ENCODE measurements around the gene BCL2L13. TPM values are rescaled to one million over a fixed set of nuclear protein-coding genes. Genes with fewer than 3 reads are reported as not detected.
"Not testable (repeated sequence)": the region's sequence is repeated elsewhere in the genome, so short reads cannot be mapped to it uniquely, and the experiment has no call there.

Gene BCL2L13
- total RNA-seq, 1 donor from 2014 or later: 30.9 TPM

- intact Hi-C loops (cut with micrococcal nuclease): no loop called here
Measured at GRCh38 chr22:17692841-17693240, 54.3 kb downstream of the BCL2L13 start.

DNA sequence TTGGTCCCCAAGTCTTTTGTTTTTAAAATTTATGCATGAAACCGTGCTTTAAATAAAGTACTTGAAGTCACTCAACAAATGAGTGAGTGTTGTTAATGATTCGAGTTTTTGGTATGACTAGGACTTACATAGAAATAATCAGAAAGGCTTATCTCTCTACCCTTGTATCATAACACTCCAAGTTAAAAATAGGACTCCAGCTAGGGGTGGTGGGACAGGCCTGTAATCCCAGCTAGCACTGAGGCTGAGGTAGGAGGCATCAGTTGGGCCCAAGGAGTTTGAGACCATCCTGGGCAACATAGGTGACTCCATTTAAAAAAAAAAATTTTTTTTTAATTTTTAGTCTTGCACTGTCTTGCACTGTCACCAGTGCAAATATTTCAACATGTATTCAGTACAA lies 55.6 kb downstream of the BCL2L13 start:
- intact Hi-C loops (cut with micrococcal nuclease): no loop called here

DNA sequence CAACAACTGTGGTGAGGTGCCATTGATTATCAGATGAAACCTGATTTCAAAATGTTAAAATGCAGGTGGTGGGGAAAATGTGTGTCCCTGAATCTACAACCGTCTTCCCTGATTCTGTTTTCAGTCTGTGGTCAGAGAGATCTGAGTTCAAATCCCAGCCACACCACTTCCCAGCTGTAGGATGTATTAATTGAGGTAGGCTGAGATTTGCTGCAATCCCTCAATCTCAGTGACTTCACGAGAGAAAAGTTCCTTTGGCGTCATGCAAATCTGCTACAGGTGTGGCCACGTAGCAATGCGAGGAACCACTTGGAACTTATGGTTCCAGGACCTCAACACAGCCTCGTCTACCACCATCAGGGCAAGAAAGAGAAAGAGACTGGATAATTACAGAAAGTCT lies 56.2 kb downstream of the BCL2L13 start:
- intact Hi-C loops (cut with micrococcal nuclease): no loop called here

GRCh38 chr22:17695986-17696385 lies 57.4 kb downstream of the BCL2L13 start:
- intact Hi-C loops (cut with micrococcal nuclease): no loop called here

DNA sequence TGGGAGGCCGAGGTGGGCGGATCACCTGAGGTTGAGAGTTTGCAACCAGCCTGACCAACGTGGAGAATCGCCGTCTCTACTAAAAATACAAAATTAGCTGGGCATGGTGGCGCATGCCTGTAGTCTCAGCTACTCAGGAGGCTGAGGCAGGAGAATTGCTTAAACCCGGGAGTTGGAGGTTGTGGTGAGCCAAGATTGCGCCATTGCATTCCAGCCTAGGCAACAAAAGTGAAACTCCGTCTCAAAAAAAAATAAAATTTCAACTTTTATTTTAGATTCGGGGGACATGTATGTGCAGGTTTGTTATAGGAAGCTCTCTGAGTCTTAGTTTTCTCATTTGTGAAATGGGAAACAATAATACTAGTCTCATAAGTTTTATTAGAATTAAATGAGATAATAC lies 58.6 kb downstream of the BCL2L13 start:
- intact Hi-C loops (cut with micrococcal nuclease): not testable (repeated sequence)

- intact Hi-C loops (cut with micrococcal nuclease): not testable (repeated sequence)
Measured at GRCh38 chr22:17698276-17698675, 59.7 kb downstream of the BCL2L13 start.

DNA sequence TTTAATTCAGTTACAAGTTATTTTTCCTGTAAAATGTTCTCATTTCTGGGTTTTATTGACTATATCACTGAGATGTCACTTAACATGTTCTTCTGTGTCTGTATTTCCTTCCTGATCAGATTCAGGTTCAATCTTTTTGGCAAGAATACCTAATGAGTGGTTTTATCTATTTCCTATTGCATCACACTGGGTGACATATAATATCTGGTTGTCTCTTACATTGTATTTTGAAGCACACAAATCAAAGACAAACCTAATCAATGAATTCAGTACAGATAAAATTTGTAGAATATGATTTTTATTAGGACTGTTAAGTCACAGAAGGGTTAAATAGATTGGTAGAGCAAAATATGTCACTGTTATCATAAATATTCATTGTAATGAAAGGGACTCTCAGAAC lies 60.4 kb downstream of the BCL2L13 start:
- intact Hi-C loops (cut with micrococcal nuclease): no loop called here

DNA sequence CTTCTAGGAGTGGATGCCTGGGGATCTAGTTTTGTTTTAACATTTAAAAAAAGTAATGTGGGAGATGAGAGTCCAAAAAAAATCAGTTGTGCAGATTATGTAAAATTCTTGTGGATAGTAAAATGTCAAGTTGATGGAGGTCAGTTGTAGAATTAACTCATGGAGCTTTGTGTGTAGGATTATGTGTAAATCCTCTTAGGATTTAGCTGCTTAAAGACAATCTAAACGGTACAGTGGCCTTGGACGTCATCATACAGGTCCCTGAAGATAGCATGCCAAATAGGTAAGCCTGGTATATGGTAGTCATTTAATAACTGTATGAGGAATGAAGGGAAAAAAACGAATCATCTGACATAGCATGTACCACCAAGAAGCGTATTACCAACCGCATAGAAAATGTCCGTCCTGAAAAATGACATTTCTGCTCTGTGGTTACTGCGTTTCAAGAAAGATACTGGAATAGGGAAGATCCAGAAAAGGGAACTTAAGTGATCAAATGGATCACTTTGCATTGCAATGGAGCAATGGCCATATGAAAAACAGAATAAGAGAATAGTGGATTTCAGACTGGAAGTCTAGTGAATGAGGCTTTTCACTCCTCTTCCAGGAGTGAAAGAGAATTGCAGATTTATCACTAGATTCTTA lies 61.3 kb downstream of the BCL2L13 start:
- intact Hi-C loops (cut with micrococcal nuclease): no loop called here

- intact Hi-C loops (cut with micrococcal nuclease): no loop called here
Measured at GRCh38 chr22:17700778-17701177, 62.2 kb downstream of the BCL2L13 start.

- intact Hi-C loops (cut with micrococcal nuclease): no loop called here
Measured at GRCh38 chr22:17703811-17704210, 65.3 kb downstream of the BCL2L13 start.

GRCh38 chr22:17705546-17705945 lies 67.0 kb downstream of the BCL2L13 start:
- intact Hi-C loops (cut with micrococcal nuclease): no loop called here

- intact Hi-C loops (cut with micrococcal nuclease): no loop called here
Measured at GRCh38 chr22:17705951-17706900, 67.7 kb downstream of the BCL2L13 start.

DNA sequence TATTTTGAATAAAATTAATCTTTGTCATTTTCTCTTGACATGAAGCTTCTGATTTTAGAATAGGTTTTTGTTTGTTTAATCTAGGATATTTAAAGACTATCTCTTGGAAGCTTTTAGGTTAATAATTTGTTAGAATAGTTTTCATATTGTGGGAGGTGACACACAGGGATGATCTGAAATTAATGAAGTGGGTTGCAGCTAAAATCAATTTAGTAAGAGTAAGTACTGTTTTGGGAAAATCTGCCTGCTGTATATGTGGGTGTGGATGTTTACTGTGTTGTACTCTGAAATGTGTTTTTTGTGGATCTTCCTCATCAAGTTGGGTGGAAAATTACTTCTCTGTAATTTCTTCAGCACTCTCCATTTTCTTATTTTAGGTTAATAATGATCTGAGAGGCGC lies 68.4 kb downstream of the BCL2L13 start:
- intact Hi-C loops (cut with micrococcal nuclease): no loop called here

GRCh38 chr22:17707526-17707925 lies 69.0 kb downstream of the BCL2L13 start:
- intact Hi-C loops (cut with micrococcal nuclease): no loop called here

GRCh38 chr22:17710023-17710422 lies 71.5 kb downstream of the BCL2L13 start:
- intact Hi-C loops (cut with micrococcal nuclease): no loop called here

- intact Hi-C loops (cut with micrococcal nuclease): no loop called here
Measured at GRCh38 chr22:17712441-17712840, 73.9 kb downstream of the BCL2L13 start.

DNA sequence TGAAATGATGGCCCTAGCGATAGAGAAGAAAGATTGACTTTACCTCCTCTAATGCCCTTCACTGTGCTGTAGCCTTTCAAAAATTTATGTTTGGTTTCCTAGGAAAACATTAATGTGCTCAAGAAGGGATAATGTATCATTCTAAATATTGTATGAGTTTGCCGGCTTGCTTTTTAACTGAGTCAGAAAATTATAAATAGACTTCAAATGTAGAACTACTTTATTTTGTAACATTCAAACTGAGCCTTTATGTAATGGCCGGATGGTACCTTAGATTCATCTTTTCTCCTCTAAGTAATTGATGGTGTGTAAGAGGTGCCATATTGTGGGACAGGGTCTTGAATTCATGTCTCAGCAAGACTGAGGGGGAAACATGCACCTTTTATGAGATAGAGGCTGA lies 78.0 kb downstream of the BCL2L13 start:
- intact Hi-C loops (cut with micrococcal nuclease): no loop called here

GRCh38 chr22:17717708-17718107 lies 79.2 kb downstream of the BCL2L13 start:
- intact Hi-C loops (cut with micrococcal nuclease): no loop called here

DNA sequence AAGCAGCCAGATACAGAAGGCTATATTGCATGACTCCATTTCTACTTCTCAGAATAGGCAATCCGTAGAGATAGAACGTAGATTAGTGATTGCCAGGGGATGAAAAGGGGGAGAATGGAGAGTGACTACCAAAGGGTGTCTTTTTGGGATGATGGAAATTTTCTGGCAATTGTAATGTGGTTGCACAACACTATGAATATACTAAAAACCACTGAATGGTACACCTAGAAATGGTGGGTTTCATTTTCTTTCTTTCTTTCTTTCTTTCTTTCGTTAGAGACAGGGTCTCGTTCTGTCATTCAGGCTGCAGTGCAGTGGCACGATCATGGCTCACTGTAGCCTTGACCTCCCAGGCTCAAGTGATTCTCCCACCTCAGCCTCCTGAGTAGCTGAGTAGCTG lies 81.4 kb downstream of the BCL2L13 start:
- intact Hi-C loops (cut with micrococcal nuclease): no loop called here

DNA sequence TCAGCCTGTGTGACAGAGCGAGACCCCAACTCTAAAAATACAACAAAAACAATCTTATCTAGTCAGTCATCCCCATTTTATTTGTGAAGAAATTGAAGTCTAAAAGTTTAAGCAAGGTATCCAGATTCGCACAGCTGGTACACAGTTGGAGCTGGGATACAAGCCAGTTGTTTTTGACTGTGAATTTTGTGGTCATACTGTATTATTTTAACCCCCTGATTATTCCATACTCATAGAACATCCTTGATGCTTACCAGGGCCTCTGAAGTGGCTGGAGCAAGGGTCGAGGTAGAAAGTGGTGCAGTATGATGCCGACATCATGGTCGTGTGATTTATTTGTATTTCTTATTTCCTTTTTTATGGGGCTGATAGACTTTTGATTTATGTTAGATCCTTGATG lies 85.7 kb downstream of the BCL2L13 start:
- intact Hi-C loops (cut with micrococcal nuclease): no loop called here

GRCh38 chr22:17724678-17725499 lies 86.3 kb downstream of the BCL2L13 start:
- intact Hi-C loops (cut with micrococcal nuclease): no loop called here

DNA sequence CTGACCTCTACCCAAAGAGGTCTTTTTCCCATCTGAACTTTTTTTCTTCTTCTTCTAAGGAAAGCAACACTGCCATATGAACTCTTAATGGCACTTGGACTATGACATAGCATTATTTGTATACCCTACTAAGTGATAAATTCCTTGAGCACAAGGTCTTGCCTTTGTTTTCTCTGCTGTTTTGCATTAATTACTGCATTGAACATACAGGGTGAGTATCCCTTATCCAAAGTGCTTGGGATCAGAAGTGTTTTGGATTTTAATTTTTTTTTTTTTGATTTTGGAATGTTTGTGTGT lies 86.9 kb downstream of the BCL2L13 start:
- intact Hi-C loops (cut with micrococcal nuclease): no loop called here
